ENCODE results near the gene CALD1.

DNA sequence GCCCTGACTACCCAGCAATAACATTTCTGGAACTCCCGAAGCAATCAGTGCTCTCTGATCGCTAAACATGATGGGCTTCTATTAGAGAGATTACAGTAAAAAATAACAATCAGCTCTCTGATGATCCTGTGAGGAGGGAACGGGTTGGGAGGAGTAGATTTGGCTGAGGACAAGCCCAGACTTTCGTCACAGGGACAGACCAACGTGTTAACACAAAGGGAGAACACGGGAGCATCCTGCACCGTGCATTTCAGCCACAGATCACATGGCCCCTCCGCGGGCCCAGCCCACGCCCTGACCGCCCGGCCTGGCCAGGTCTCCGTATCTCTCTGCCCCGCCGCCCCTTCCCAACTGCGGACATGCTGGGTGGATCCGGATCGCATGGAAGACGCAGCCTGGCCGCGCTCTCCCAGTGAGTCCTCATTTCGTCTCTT, 111.8 kb downstream of the CALD1 start:
- TF ChIP-seq TOX (CRISPR knock-in tag; IDR thresholded peaks at IDR 0.05; ENCODE audit: borderline replicate concordance) (no peak), ARNTL (CRISPR knock-in tag; IDR thresholded peaks at IDR 0.05; ENCODE audit: borderline replicate concordance, low read depth) (no peak), OSR1 (CRISPR knock-in tag; IDR thresholded peaks at IDR 0.05) (no peak), ZFP30 (CRISPR knock-in tag; IDR thresholded peaks at IDR 0.05) (no peak), RARB (CRISPR knock-in tag; IDR thresholded peaks at IDR 0.05) (no peak), ISL1 (CRISPR knock-in tag; IDR thresholded peaks at IDR 0.05) (no peak), ZFP3 (CRISPR knock-in tag; IDR thresholded peaks at IDR 0.05) (0 out of 2 replicates have a peak, but pooled peaks have one; percentile 24), TCF4 (CRISPR knock-in tag; IDR thresholded peaks at IDR 0.05; ENCODE audit: borderline replicate concordance) (0 out of 2 replicates have a peak, but pooled peaks have one; percentile 18)
- TF ChIP-seq, protein P1, sequence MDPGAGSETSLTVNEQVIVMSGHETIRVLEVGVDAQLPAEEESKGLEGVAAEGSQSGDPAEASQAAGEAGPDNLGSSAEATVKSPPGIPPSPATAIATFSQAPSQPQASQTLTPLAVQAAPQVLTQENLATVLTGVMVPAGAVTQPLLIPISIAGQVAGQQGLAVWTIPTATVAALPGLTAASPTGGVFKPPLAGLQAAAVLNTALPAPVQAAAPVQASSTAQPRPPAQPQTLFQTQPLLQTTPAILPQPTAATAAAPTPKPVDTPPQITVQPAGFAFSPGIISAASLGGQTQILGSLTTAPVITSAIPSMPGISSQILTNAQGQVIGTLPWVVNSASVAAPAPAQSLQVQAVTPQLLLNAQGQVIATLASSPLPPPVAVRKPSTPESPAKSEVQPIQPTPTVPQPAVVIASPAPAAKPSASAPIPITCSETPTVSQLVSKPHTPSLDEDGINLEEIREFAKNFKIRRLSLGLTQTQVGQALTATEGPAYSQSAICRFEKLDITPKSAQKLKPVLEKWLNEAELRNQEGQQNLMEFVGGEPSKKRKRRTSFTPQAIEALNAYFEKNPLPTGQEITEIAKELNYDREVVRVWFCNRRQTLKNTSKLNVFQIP (CRISPR knock-in tag; IDR thresholded peaks at IDR 0.05; ENCODE audit: borderline replicate concordance, low read depth), result no peak

All from SK-N-SH treated with all-trans-retinoic acid at 6 μM for 48 hours (cell line).